HG03378 (cell line): ENCODE results near the gene STX7.

Experiments
- ATAC-seq: cut with Tn5 transposase; IDR thresholded peaks from one replicate; pipeline ENCODE4 v1.9.1; 2021; ENCODE audit warnings: mild to moderate bottlenecking, moderate library complexity; ENCODE audit not compliant: unreplicated experiment

STX7 gene

DNA sequence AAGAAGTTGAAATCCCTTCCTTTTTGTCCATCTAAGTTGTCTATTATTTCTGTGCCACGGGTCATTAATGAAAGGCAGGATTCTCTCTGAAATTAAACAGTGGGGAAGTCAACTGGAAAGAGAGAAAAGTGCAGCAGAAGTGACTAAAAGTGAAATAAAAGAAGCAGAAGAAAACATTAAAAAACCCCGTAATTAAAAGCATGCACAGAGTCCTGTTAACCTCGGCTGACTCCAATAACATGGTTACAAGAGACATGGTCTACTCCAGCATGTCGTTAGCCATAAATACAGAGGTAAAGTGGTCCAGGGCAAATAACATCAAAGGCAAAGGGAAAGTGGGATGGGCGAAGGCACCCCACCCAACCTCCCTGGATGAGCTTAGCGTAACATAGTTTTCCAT is 98.6 kb downstream of the STX7 start:
- ATAC-seq: no peak

GRCh38 chr6:132413499-132413802 is 99.5 kb downstream of the STX7 start:
- no peak for ATAC-seq

GRCh38 chr6:132412656-132413498 is 100.0 kb downstream of the STX7 start:
- no peak for ATAC-seq

DNA sequence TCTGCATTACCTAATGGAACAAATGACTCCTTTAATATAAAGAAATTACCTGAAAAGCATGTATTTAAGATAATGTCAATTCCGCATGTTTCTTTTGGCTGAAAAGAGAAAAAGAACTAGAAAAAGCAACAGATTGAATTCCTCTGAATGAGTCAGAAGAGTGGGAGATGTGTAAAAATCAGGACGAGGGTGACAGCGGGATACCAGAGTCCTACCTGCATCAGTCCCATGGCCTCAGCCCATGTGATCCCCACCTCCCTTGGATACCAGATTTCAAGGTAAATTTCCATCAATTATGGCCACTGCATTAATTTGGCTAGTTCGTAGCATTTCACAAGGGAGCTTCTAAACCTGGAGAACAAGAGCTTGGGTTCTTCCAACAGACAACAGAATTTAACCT is 101.6 kb downstream of the STX7 start:
- no peak for ATAC-seq

- ATAC-seq: no peak
These were observed 102.1 kb downstream of the STX7 start for GRCh38 chr6:132410830-132411229.

GRCh38 chr6:132405143-132405915 is 107.6 kb downstream of the STX7 start:
- peak; percentile 84 for ATAC-seq

GRCh38 chr6:132404736-132405135 is 108.2 kb downstream of the STX7 start:
- peak; percentile 10 for ATAC-seq

GRCh38 chr6:132404330-132404729 is 108.6 kb downstream of the STX7 start:
- ATAC-seq: no peak

- no peak for ATAC-seq
These were observed 111.2 kb downstream of the STX7 start for GRCh38 chr6:132401618-132402285.

DNA sequence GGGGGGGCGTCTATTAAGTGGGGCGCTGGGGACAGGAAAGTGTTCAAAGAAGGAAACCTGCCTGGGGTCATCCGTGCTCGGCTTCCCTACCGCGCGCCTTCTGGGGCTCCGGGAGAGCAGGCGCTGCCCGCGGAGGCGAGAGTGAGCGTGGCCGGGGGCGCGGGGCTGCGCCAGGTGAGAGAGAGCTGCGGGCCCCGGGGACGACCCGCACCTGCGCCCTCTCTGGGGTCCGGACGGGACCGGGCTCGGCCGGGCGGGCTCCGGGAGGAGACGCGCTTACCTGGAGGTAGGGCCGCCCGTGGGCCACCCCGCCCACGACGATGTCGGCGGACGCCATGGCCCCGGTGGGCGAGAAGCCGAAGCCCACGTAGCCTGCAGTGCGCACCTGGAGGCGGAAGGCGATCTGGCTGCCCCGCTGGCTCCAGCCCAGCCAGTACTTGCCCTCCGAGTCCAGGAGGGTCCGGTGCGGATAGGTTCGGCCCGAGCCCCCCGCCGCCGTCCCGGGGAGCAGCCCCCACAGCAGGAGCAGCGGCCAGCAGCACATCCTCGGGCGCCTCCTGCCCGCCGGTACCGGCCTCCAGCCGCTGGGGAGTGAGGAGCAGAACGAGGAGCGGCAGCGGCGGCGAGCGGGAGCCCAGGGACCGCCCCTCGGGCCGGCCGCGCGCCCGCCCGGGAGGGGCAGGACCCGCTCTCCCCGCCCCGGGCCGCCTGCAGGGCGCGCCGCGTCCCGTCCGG is 111.9 kb downstream of the STX7 start, which contains the start of gene MOXD1:
MOXD1 (minus strand) TSS at position 593 of the 735 bp plus-strand sequence; CDS start at position 544, 49 bp downstream.
- ATAC-seq: no peak

GRCh38 chr6:132400555-132400882 is 112.4 kb downstream of the STX7 start:
- ATAC-seq: no peak

DNA sequence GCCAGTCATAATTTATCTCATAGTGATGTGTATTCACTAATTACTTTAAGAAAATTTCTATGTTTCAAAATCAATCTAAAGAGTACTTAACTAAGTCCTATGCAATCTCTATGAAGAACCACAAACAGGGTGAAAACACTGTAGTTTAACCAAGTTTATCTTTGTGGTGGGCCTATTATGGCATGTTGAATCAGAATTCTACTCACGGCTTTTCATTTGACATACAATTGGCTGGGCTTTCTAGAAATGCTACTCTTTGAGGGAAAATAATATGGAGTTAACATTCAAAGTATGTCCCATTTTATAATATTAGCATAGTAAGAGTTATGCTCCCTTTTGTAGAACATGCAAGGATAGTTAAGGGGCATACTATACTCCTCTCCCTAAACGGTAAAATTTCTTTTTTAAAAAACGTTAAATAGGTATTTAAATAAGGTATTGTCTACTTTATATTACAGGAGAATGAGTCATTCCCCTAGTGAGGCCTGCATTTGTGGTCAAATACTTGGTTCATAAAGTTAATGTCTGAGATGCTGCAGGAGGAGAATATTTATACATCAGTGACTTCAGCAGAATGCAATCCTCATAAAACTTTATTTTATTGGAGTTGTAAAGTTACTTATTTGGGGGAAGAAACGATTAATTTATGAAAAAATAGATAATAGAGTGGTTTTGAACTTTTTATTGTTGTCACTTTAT is 113.4 kb downstream of the STX7 start:
- ATAC-seq: no peak
